ENCODE data around the gene CDC14B.
"Not testable (repeated sequence)": the region's sequence is repeated elsewhere in the genome, so short reads cannot be mapped to it uniquely, and the experiment has no call there.

CDC14B gene

GRCh38 chr9:96615411-96615810 is 4.2 kb downstream of the CDC14B start:
- H3K4me1 ChIP-seq (ENCODE audit: low read length), result no peaks in the 10 kb centered on the region
- no peaks in the 10 kb centered on the region for H3K79me2 ChIP-seq (ENCODE audit: low read length)
- no peak overlapping the region for H3K4me3 ChIP-seq (ENCODE audit: low read length)
- no peaks in the 10 kb centered on the region for H3K9me2 ChIP-seq (replicated peaks; ENCODE audit: insufficient read depth, low read length)
- no peak overlapping the region for H2AFZ ChIP-seq (ENCODE audit: low read length)
- no peaks in the 10 kb centered on the region for H3K9me3 ChIP-seq (replicated peaks; ENCODE audit: insufficient read depth, low read length)
- no peak for DNase-seq
- H3K4me2 ChIP-seq (ENCODE audit: low read depth, low read length), result no peak overlapping the region
- H3K27ac ChIP-seq (ENCODE audit: low read length), result no peak overlapping the region
- no peak for TF ChIP-seq EZH2phosphoT487 (IDR thresholded peaks at IDR 0.05; ENCODE audit: low read length)
- no peak for TF ChIP-seq EZH2 (optimal IDR thresholded peaks at IDR 0.05; ENCODE audit: low read depth, low read length)
- TF ChIP-seq CTCF (IDR thresholded peaks at IDR 0.05; ENCODE audit: low read length), result no peak
- H3K9ac ChIP-seq (ENCODE audit: low read length), result no peak overlapping the region
- H3F3A ChIP-seq (ENCODE audit: insufficient read depth, low read length), result no peaks in the 10 kb centered on the region
- no peaks in the 10 kb centered on the region for H3K36me3 ChIP-seq (replicated peaks; ENCODE audit: insufficient read depth, low read length)
- H3K27me3 ChIP-seq (replicated peaks; ENCODE audit: insufficient read depth, low read length), result no peaks in the 10 kb centered on the region
- H4K20me1 ChIP-seq (ENCODE audit: insufficient read depth, low read length), result no peaks in the 10 kb centered on the region

GRCh38 chr9:96614664-96615063 is 5.0 kb downstream of the CDC14B start:
- not testable (repeated sequence) for H3K4me3 ChIP-seq (ENCODE audit: low read length); DNase-seq; H3K9me3 ChIP-seq (replicated peaks; ENCODE audit: insufficient read depth, low read length); H3K27ac ChIP-seq (ENCODE audit: low read length); H3K9me2 ChIP-seq (replicated peaks; ENCODE audit: insufficient read depth, low read length); H4K20me1 ChIP-seq (ENCODE audit: insufficient read depth, low read length); H3K9ac ChIP-seq (ENCODE audit: low read length); H3K27me3 ChIP-seq (replicated peaks; ENCODE audit: insufficient read depth, low read length); H2AFZ ChIP-seq (ENCODE audit: low read length); H3K4me2 ChIP-seq (ENCODE audit: low read depth, low read length); H3F3A ChIP-seq (ENCODE audit: insufficient read depth, low read length); H3K4me1 ChIP-seq (ENCODE audit: low read length); H3K79me2 ChIP-seq (ENCODE audit: low read length); H3K36me3 ChIP-seq (replicated peaks; ENCODE audit: insufficient read depth, low read length)

GRCh38 chr9:96612966-96613589 is 6.6 kb downstream of the CDC14B start:
- Histone ChIP-seq H3K79me2 (ENCODE audit: low read length) (no peaks in the 10 kb centered on the region), H3K4me3 (ENCODE audit: low read length) (no peak overlapping the region), H3K9me3 (replicated peaks; ENCODE audit: insufficient read depth, low read length) (no peaks in the 10 kb centered on the region), H3K9me2 (replicated peaks; ENCODE audit: insufficient read depth, low read length) (no peaks in the 10 kb centered on the region), H4K20me1 (ENCODE audit: insufficient read depth, low read length) (no peaks in the 10 kb centered on the region), H3K4me1 (ENCODE audit: low read length) (no peaks in the 10 kb centered on the region), H3K9ac (ENCODE audit: low read length) (no peak overlapping the region), H3K27ac (ENCODE audit: low read length) (no peak overlapping the region), H2AFZ (ENCODE audit: low read length) (no peak overlapping the region), H3K4me2 (ENCODE audit: low read depth, low read length) (no peak overlapping the region), H3F3A (ENCODE audit: insufficient read depth, low read length) (no peaks in the 10 kb centered on the region), H3K27me3 (replicated peaks; ENCODE audit: insufficient read depth, low read length) (no peaks in the 10 kb centered on the region), H3K36me3 (replicated peaks; ENCODE audit: insufficient read depth, low read length) (no peaks in the 10 kb centered on the region)
- no peak for TF ChIP-seq CTCF (IDR thresholded peaks at IDR 0.05; ENCODE audit: low read length)
- TF ChIP-seq EZH2 (optimal IDR thresholded peaks at IDR 0.05; ENCODE audit: low read depth, low read length), result no peak
- TF ChIP-seq EZH2phosphoT487 (IDR thresholded peaks at IDR 0.05; ENCODE audit: low read length), result no peak
- DNase-seq, result no peak

- no peaks in the 10 kb centered on the region for H3K79me2 ChIP-seq (ENCODE audit: low read length)
- no peak for DNase-seq
- no peaks in the 10 kb centered on the region for H3K9me2 ChIP-seq (replicated peaks; ENCODE audit: insufficient read depth, low read length)
- H2AFZ ChIP-seq (ENCODE audit: low read length), result no peak overlapping the region
- no peak overlapping the region for H3K27ac ChIP-seq (ENCODE audit: low read length)
- no peaks in the 10 kb centered on the region for H4K20me1 ChIP-seq (ENCODE audit: insufficient read depth, low read length)
- H3K36me3 ChIP-seq (replicated peaks; ENCODE audit: insufficient read depth, low read length), result no peaks in the 10 kb centered on the region
- no peaks in the 10 kb centered on the region for H3K27me3 ChIP-seq (replicated peaks; ENCODE audit: insufficient read depth, low read length)
- no peak overlapping the region for H3K4me2 ChIP-seq (ENCODE audit: low read depth, low read length)
- H3F3A ChIP-seq (ENCODE audit: insufficient read depth, low read length), result no peaks in the 10 kb centered on the region
- no peak overlapping the region for H3K4me3 ChIP-seq (ENCODE audit: low read length)
- no peak overlapping the region for H3K9ac ChIP-seq (ENCODE audit: low read length)
- no peaks in the 10 kb centered on the region for H3K4me1 ChIP-seq (ENCODE audit: low read length)
- H3K9me3 ChIP-seq (replicated peaks; ENCODE audit: insufficient read depth, low read length), result no peaks in the 10 kb centered on the region
- TF ChIP-seq EZH2 (optimal IDR thresholded peaks at IDR 0.05; ENCODE audit: low read depth, low read length) (no peak), CTCF (IDR thresholded peaks at IDR 0.05; ENCODE audit: low read length) (no peak), EZH2phosphoT487 (IDR thresholded peaks at IDR 0.05; ENCODE audit: low read length) (no peak)
Measured at GRCh38 chr9:96612105-96612965, 7.3 kb downstream of the CDC14B start.

Measured in MM.1S (cell line).